ENCODE results near the gene FHIT.
"Not testable (repeated sequence)": the region's sequence is repeated elsewhere in the genome, so short reads cannot be mapped to it uniquely, and the experiment has no call there.

The FHIT gene

DNA sequence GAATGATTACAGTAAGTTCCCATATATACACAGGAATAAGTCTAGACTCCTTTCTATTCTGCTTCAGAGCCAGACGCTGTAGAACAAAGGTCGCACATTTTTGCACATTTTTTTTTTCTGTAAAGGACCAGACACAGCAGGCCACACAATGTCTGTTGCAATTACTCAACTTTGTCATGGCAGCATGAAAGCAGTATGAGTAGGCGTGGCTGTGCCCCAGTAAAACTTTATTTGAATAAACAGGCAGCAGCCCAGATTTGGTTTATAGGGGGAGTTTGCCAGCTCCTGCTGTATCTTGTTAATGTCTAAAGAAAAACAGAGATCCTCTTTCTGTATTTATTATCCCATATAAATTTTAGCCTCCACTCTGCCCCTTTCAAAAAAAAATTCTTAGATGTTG, 708.3 kb downstream of the FHIT start:
- no peaks in the 10 kb centered on the region; the same call in 1 of the 2 replicates for H3K9me2 ChIP-seq (replicated peaks; ENCODE audit: control insufficient read depth, low read length)
- peaks cover 44% of the 10 kb centered on the region for H3K4me1 ChIP-seq (ENCODE audit: control insufficient read depth, low read length)
- TF ChIP-seq, protein P1, sequence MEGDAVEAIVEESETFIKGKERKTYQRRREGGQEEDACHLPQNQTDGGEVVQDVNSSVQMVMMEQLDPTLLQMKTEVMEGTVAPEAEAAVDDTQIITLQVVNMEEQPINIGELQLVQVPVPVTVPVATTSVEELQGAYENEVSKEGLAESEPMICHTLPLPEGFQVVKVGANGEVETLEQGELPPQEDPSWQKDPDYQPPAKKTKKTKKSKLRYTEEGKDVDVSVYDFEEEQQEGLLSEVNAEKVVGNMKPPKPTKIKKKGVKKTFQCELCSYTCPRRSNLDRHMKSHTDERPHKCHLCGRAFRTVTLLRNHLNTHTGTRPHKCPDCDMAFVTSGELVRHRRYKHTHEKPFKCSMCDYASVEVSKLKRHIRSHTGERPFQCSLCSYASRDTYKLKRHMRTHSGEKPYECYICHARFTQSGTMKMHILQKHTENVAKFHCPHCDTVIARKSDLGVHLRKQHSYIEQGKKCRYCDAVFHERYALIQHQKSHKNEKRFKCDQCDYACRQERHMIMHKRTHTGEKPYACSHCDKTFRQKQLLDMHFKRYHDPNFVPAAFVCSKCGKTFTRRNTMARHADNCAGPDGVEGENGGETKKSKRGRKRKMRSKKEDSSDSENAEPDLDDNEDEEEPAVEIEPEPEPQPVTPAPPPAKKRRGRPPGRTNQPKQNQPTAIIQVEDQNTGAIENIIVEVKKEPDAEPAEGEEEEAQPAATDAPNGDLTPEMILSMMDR (IDR thresholded peaks at IDR 0.05; ENCODE audit: low read depth, low read length, poor library complexity, severe bottlenecking): no peak
- H4K20me1 ChIP-seq (ENCODE audit: control insufficient read depth, insufficient read depth, low read depth, low read length): no peaks in the 10 kb centered on the region
- H3K79me2 ChIP-seq (ENCODE audit: control insufficient read depth, low read length): no peaks in the 10 kb centered on the region
- peaks cover 2% of the 10 kb centered on the region; the same call in 1 of the 2 replicates for H3F3A ChIP-seq (ENCODE audit: control insufficient read depth, insufficient read depth)
- H3K9me3 ChIP-seq (ENCODE audit: control insufficient read depth, insufficient read depth, low read length): no peaks in the 10 kb centered on the region
- H3K4me3 ChIP-seq (ENCODE audit: low read length): no peak overlapping the region
- H3K36me3 ChIP-seq (ENCODE audit: control insufficient read depth, low read length): no peaks in the 10 kb centered on the region
- no peak overlapping the region for H3K27ac ChIP-seq (ENCODE audit: low read depth, low read length)
- H3K27me3 ChIP-seq (ENCODE audit: control insufficient read depth, low read length): no peaks in the 10 kb centered on the region
- H3K4me2 ChIP-seq (ENCODE audit: low read length): no peak overlapping the region

DNA sequence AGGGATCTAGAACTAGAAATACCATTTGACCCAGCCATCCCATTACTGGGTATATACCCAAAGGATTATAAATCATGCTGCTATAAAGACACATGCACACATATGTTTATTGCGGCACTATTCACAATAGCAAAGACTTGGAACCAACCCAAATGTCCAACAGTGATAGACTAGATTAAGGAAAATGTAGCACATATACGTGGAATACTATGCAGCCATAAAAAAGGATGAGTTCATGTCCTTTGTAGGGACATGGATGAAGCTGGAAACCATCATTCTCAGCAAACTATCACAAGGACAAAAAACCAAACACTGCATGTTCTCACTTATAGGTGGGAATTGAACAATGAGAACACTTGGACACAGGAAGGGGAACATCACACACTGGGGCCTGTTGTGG, 711.9 kb downstream of the FHIT start:
- H3F3A ChIP-seq (ENCODE audit: control insufficient read depth, insufficient read depth); H3K9me2 ChIP-seq (replicated peaks; ENCODE audit: control insufficient read depth, low read length); H3K4me3 ChIP-seq (ENCODE audit: low read length); H3K27me3 ChIP-seq (ENCODE audit: control insufficient read depth, low read length); H3K9me3 ChIP-seq (ENCODE audit: control insufficient read depth, insufficient read depth, low read length); H3K4me2 ChIP-seq (ENCODE audit: low read length); H3K79me2 ChIP-seq (ENCODE audit: control insufficient read depth, low read length); H3K36me3 ChIP-seq (ENCODE audit: control insufficient read depth, low read length); H3K27ac ChIP-seq (ENCODE audit: low read depth, low read length); H4K20me1 ChIP-seq (ENCODE audit: control insufficient read depth, insufficient read depth, low read depth, low read length): not testable (repeated sequence)
- H3K4me1 ChIP-seq (ENCODE audit: control insufficient read depth, low read length): peaks cover 19% of the 10 kb centered on the region

- Histone ChIP-seq H3K79me2 (ENCODE audit: control insufficient read depth, low read length) (no peaks in the 10 kb centered on the region), H3K36me3 (ENCODE audit: control insufficient read depth, low read length) (no peaks in the 10 kb centered on the region), H3K9me2 (replicated peaks; ENCODE audit: control insufficient read depth, low read length) (no peaks in the 10 kb centered on the region; the same call in 1 of the 2 replicates), H3K27ac (ENCODE audit: low read depth, low read length) (no peak overlapping the region), H3K4me3 (ENCODE audit: low read length) (no peak overlapping the region), H4K20me1 (ENCODE audit: control insufficient read depth, insufficient read depth, low read depth, low read length) (no peaks in the 10 kb centered on the region), H3K27me3 (ENCODE audit: control insufficient read depth, low read length) (no peaks in the 10 kb centered on the region), H3F3A (ENCODE audit: control insufficient read depth, insufficient read depth) (no peaks in the 10 kb centered on the region), H3K4me2 (ENCODE audit: low read length) (no peak overlapping the region), H3K4me1 (ENCODE audit: control insufficient read depth, low read length) (peaks cover 19% of the 10 kb centered on the region), H3K9me3 (ENCODE audit: control insufficient read depth, insufficient read depth, low read length) (no peaks in the 10 kb centered on the region)
- no peak for TF ChIP-seq EZH2phosphoT487 (IDR thresholded peaks at IDR 0.05; ENCODE audit: borderline replicate concordance, low read length)
- TF ChIP-seq, protein P1 (IDR thresholded peaks at IDR 0.05; ENCODE audit: low read depth, low read length, poor library complexity, severe bottlenecking): no peak
These were observed 714.8 kb downstream of the FHIT start for GRCh38 chr3:60536420-60536819.

- Histone ChIP-seq H3K9me3 (ENCODE audit: control insufficient read depth, insufficient read depth, low read length) (no peaks in the 10 kb centered on the region), H3K27ac (ENCODE audit: low read depth, low read length) (no peak overlapping the region), H3K4me1 (ENCODE audit: control insufficient read depth, low read length) (peaks cover 19% of the 10 kb centered on the region), H4K20me1 (ENCODE audit: control insufficient read depth, insufficient read depth, low read depth, low read length) (no peaks in the 10 kb centered on the region), H3K36me3 (ENCODE audit: control insufficient read depth, low read length) (no peaks in the 10 kb centered on the region), H3K27me3 (ENCODE audit: control insufficient read depth, low read length) (no peaks in the 10 kb centered on the region), H3K9me2 (replicated peaks; ENCODE audit: control insufficient read depth, low read length) (no peaks in the 10 kb centered on the region), H3K4me3 (ENCODE audit: low read length) (no peak overlapping the region), H3K4me2 (ENCODE audit: low read length) (no peak overlapping the region), H3F3A (ENCODE audit: control insufficient read depth, insufficient read depth) (no peaks in the 10 kb centered on the region), H3K79me2 (ENCODE audit: control insufficient read depth, low read length) (no peaks in the 10 kb centered on the region)
- no peak for TF ChIP-seq EZH2phosphoT487 (IDR thresholded peaks at IDR 0.05; ENCODE audit: borderline replicate concordance, low read length)
- TF ChIP-seq, protein P1 (IDR thresholded peaks at IDR 0.05; ENCODE audit: low read depth, low read length, poor library complexity, severe bottlenecking): no peak
These were observed 719.5 kb downstream of the FHIT start for GRCh38 chr3:60531759-60532158.
